AG10803 (cell line): ENCODE data around the gene S100A5.

Experiments used
- DNase-seq: peaks from one replicate; pipeline ENCODE4 v3.0.0; 2010; ENCODE audit warnings: low read depth
- H3K4me3 ChIP-seq: 2 replicates; pipeline ENCODE4 v1.5.1; 2011; ENCODE audit warnings: mild to moderate bottlenecking, low read length, control low read depth
- TF ChIP-seq, protein P1 (sequence below): conservative IDR thresholded peaks from 2 replicates; pipeline ENCODE4 v1.5.1; 2011; ENCODE audit warnings: mild to moderate bottlenecking, low read length, control low read depth, inconsistent platforms

Gene S100A5

DNA sequence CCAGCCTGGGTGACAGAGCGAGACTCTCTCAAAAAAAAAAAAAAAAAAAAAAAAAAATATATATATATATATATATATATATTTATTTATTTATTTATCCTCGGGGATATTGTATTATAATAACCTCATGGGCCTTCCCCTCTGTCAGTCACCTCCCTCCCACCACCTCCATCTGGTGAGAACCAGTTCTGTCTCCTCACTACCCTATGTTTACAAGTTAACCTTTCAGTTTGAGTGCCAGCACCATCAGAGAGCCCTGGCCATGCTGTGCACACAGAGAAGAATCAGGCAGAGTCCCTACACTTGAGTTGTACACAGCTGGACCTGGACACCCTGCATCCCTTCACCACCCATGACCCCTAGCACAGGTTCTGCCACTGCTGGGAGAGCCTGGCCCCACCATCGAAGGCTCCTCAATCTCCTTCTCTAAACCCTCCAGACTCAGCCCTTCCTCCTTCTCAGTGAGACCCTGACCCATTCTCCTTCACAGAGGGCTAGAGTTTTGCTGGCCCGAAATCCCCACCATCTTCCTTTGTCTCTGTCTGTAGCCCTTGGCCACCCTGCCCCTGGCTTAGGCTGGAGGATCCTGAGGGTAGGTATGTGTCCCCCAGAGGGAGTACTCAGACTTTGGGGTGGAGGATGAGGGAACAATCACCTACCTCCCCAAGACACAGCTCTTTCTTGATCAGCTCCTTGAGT is 1.2 kb downstream of the S100A5 start:
- no peak for DNase-seq
- no peak overlapping the region for H3K4me3 ChIP-seq
- TF ChIP-seq, protein P1, sequence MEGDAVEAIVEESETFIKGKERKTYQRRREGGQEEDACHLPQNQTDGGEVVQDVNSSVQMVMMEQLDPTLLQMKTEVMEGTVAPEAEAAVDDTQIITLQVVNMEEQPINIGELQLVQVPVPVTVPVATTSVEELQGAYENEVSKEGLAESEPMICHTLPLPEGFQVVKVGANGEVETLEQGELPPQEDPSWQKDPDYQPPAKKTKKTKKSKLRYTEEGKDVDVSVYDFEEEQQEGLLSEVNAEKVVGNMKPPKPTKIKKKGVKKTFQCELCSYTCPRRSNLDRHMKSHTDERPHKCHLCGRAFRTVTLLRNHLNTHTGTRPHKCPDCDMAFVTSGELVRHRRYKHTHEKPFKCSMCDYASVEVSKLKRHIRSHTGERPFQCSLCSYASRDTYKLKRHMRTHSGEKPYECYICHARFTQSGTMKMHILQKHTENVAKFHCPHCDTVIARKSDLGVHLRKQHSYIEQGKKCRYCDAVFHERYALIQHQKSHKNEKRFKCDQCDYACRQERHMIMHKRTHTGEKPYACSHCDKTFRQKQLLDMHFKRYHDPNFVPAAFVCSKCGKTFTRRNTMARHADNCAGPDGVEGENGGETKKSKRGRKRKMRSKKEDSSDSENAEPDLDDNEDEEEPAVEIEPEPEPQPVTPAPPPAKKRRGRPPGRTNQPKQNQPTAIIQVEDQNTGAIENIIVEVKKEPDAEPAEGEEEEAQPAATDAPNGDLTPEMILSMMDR, result no peak

DNA sequence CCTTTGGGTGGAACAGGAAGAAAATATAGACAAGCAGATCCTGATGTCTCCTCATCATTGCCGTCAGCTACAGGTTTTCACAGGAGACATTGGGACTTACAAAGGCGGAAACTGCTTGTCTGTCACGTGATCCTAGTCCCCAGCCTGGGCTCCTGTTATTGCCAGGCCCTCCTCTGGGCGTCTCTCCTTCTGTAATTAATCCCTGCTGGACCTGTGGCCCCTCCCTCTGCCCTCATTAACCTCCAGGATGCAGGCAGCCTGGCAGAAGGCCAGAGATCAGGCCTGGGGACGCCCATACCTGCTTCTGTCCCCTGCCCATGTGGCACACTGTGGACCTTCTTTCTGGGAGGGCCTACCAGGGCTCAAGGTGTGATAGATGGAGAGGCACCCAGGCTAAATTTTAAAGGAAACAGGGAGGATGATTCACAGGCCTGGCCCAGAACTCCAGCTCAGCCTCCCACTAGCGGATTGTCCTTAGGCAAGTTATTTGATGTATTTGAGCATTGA is 2.4 kb downstream of the S100A5 start:
- TF ChIP-seq, protein P1, result peak; percentile 16; the same call in 1 of the 2 replicates
- peak; percentile 53 for DNase-seq
- no peak overlapping the region for H3K4me3 ChIP-seq

GRCh38 chr1:153537376-153537730 is 3.4 kb downstream of the S100A5 start:
- no peak for DNase-seq
- H3K4me3 ChIP-seq, result no peak overlapping the region
- TF ChIP-seq, protein P1, result no peak

GRCh38 chr1:153536671-153537375 is 3.9 kb downstream of the S100A5 start:
- peak overlapping the region; percentile 100 for H3K4me3 ChIP-seq
- DNase-seq, result no peak
- TF ChIP-seq, protein P1, result no peak

DNA sequence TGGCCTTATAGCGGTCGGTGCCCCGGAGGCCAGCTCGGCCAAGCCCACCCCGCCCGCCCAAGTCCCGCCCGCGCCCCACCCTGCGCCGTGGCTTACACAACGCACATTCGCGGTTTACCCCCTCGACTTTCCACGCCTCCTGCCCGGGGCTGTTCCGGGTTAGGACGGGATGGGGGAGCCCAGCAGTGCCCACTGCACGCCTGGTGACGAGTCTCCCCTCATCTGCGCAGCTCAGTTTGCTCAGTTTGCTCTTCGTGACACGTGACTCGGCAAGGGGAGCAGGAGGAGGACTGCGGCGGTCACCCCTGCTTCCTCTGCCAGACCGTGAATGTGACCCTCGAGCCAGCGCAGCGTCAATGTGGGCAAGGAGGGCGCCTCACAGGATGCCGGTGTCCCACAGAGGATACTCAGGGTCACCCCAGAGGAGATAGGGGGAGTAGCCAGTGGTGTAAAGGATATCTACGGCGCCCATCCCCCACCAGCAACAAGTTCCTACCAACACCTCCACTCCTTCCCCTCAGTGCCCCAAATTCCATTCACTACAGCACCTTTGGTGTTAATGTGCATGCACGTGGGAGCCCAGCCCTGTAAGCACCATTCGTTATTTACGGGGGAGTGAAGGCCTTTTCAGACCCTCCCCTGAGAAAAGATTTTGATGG is 4.6 kb downstream of the S100A5 start:
- TF ChIP-seq, protein P1, result no peak
- DNase-seq, result peak; percentile 91
- H3K4me3 ChIP-seq, result peak overlapping the region; percentile 100

- DNase-seq, result peak; percentile 59
- H3K4me3 ChIP-seq, result peak within 1 kb of the TSS; percentile 100
- TF ChIP-seq, protein P1, result peak; percentile 32
These were observed 5.3 kb downstream of the S100A5 start, which contains the start of gene S100A6 for GRCh38 chr1:153535242-153536011. Gene S100A6 (minus strand): TSS chr1:153535991. CDS start chr1:153535339, 652 bp downstream.
